ENCODE results near the gene GPBP1L1. TPM values are rescaled to one million over a fixed set of nuclear protein-coding genes. Genes with fewer than 3 reads are reported as not detected.

The GPBP1L1 gene
- total and polyA plus RNA-seq, 9 of the 15 experiments (the other 6 are each of a cell fraction or from before 2014, with no cell fraction given) = 86.0 to 216 (median 138) TPM

DNA sequence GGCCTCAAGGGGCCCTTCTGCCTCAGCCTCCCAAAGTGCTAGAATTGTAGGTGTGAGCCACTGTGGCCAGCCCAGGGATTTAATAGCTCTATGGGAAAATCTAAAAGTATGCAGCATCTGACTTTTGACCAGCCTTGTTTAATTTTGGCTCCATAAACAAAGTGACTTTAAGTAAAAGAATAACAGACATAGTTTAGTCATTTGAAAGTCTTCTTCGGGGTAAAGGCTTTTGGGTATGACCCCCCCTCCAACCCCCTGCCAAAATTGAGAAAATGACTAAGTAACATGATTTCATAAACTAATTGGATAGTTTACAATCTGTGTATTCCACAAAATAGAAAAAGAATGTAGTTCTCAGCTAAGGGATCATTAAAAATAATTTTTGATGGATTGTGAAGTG lies 17.0 kb downstream of the GPBP1L1 start (continued):
- TF ChIP-seq, protein P1, sequence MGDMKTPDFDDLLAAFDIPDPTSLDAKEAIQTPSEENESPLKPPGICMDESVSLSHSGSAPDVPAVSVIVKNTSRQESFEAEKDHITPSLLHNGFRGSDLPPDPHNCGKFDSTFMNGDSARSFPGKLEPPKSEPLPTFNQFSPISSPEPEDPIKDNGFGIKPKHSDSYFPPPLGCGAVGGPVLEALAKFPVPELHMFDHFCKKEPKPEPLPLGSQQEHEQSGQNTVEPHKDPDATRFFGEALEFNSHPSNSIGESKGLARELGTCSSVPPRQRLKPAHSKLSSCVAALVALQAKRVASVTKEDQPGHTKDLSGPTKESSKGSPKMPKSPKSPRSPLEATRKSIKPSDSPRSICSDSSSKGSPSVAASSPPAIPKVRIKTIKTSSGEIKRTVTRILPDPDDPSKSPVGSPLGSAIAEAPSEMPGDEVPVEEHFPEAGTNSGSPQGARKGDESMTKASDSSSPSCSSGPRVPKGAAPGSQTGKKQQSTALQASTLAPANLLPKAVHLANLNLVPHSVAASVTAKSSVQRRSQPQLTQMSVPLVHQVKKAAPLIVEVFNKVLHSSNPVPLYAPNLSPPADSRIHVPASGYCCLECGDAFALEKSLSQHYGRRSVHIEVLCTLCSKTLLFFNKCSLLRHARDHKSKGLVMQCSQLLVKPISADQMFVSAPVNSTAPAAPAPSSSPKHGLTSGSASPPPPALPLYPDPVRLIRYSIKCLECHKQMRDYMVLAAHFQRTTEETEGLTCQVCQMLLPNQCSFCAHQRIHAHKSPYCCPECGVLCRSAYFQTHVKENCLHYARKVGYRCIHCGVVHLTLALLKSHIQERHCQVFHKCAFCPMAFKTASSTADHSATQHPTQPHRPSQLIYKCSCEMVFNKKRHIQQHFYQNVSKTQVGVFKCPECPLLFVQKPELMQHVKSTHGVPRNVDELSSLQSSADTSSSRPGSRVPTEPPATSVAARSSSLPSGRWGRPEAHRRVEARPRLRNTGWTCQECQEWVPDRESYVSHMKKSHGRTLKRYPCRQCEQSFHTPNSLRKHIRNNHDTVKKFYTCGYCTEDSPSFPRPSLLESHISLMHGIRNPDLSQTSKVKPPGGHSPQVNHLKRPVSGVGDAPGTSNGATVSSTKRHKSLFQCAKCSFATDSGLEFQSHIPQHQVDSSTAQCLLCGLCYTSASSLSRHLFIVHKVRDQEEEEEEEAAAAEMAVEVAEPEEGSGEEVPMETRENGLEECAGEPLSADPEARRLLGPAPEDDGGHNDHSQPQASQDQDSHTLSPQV (IDR thresholded peaks at IDR 0.05) = no peak
- no peak for TF ChIP-seq WHSC1 (IDR thresholded peaks at IDR 0.05; ENCODE audit: low read length)
- TF ChIP-seq, protein P2, sequence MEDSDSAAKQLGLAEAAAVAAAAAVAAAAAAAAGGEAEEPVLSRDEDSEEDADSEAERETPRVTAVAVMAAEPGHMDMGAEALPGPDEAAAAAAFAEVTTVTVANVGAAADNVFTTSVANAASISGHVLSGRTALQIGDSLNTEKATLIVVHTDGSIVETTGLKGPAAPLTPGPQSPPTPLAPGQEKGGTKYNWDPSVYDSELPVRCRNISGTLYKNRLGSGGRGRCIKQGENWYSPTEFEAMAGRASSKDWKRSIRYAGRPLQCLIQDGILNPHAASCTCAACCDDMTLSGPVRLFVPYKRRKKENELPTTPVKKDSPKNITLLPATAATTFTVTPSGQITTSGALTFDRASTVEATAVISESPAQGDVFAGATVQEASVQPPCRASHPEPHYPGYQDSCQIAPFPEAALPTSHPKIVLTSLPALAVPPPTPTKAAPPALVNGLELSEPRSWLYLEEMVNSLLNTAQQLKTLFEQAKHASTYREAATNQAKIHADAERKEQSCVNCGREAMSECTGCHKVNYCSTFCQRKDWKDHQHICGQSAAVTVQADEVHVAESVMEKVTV (CRISPR knock-in tag; IDR thresholded peaks at IDR 0.05) = no peak
- TF ChIP-seq ZNF12 (CRISPR knock-in tag; IDR thresholded peaks at IDR 0.05) = no peak
- TF ChIP-seq, protein P3, sequence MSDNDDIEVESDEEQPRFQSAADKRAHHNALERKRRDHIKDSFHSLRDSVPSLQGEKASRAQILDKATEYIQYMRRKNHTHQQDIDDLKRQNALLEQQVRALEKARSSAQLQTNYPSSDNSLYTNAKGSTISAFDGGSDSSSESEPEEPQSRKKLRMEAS (CRISPR knock-in tag; IDR thresholded peaks at IDR 0.05) = no peak

All from K562 (cell line).